Smooth muscle cell (in vitro differentiated cells): ENCODE results near the gene CCR6. TPM values are rescaled to one million over a fixed set of nuclear protein-coding genes. Genes with fewer than 3 reads are reported as not detected.

Experiments used
- DNase-seq: peaks from one replicate; lab custom pipeline; 2025; ENCODE audit not compliant: unreplicated experiment; lab: John Stamatoyannopoulos, UW
- H2AFZ ChIP-seq: fragments of 200-600 bp; sonication (generic); 2 replicates; pipeline ENCODE4 v1.6.0; 2016; ENCODE audit warnings: antibody characterized with exemption, low read depth, mild to moderate bottlenecking
- H3F3A ChIP-seq: fragments of 200-600 bp; sonication (generic); 2 replicates; pipeline ENCODE4 v1.6.0; 2017; ENCODE audit warnings: antibody characterized with exemption, low read depth
- H3K27ac ChIP-seq: fragments of 200-600 bp; sonication (generic); 2 replicates; pipeline ENCODE4 v1.5.1; 2016; ENCODE audit warnings: low read depth, mild to moderate bottlenecking
- H3K27me3 ChIP-seq: fragments of 200-600 bp; sonication (generic); 2 replicates; pipeline ENCODE4 v1.6.1; 2016; ENCODE audit warnings: low read depth, mild to moderate bottlenecking
- H3K36me3 ChIP-seq: fragments of 200-600 bp; sonication (generic); 2 replicates; pipeline ENCODE4 v1.5.1; 2016; ENCODE audit warnings: low read depth
- H3K4me1 ChIP-seq: fragments of 200-600 bp; sonication (generic); 2 replicates; pipeline ENCODE4 v1.5.1; 2016; ENCODE audit warnings: low read depth
- H3K4me2 ChIP-seq: fragments of 200-600 bp; sonication (generic); 2 replicates; pipeline ENCODE4 v1.6.0; 2016; ENCODE audit warnings: mild to moderate bottlenecking
- H3K4me3 ChIP-seq: fragments of 200-600 bp; sonication (generic); 2 replicates; pipeline ENCODE4 v1.5.1; 2016; ENCODE audit warnings: mild to moderate bottlenecking
- H3K79me2 ChIP-seq: fragments of 200-600 bp; sonication (generic); 2 replicates; pipeline ENCODE4 v1.6.0; 2016; ENCODE audit warnings: low read depth, mild to moderate bottlenecking
- H3K9ac ChIP-seq: fragments of 200-600 bp; sonication (generic); 2 replicates; pipeline ENCODE4 v1.6.0; 2016; ENCODE audit warnings: low read depth
- H3K9me3 ChIP-seq: fragments of 200-600 bp; sonication (generic); replicated peaks from 2 replicates; pipeline ENCODE4 v1.5.1; 2016; ENCODE audit warnings: low read depth
- H4K20me1 ChIP-seq: fragments of 200-600 bp; sonication (generic); 2 replicates; pipeline ENCODE4 v1.6.0; 2016; ENCODE audit warnings: low read depth
- CTCF ChIP-seq: fragments of 200-600 bp; sonication (generic); IDR thresholded peaks from 2 replicates; pipeline ENCODE4 v1.5.1; 2017; ENCODE audit warnings: borderline replicate concordance, mild to moderate bottlenecking, antibody characterized with exemption; ENCODE audit not compliant: insufficient read depth, poor library complexity, severe bottlenecking
- WGBS: methylation state at CpG from one replicate; pipeline ENCODE4 v1.1.7; 2016; ENCODE audit warnings: low lambda C conversion rate; 5-methylcytosine and 5-hydroxymethylcytosine counted together
- polyA plus RNA-seq: library from polyadenylated mRNA; unstranded; fragments of >200 nt; fragmentation: Nextera tagmentation; extraction: Ambion mirVana; gene quantifications from 2 replicates; pipeline ENCODE4 v1.2.1, GENCODE V29; 2016
- total RNA-seq: library from RNA; depleted of rRNA; stranded (reverse); fragments of >200 nt; gene quantifications from 2 replicates; pipeline ENCODE4 v1.2.3, GENCODE V29; 2014

Gene CCR6
- total and polyA plus RNA-seq, 2 experiments from 2014 or later: not detected

GRCh38 chr6:167157414-167157813 is 34.5 kb downstream of the CCR6 start:
- no peak overlapping the region for H3K27ac ChIP-seq
- no peaks in the 10 kb centered on the region for H3K9me3 ChIP-seq
- H3K9ac ChIP-seq: no peak overlapping the region
- H4K20me1 ChIP-seq: no peaks in the 10 kb centered on the region
- no peak for DNase-seq
- 96% methylated on average over 19 of the region's 19 CpGs for WGBS
- H3F3A ChIP-seq: no peaks in the 10 kb centered on the region
- no peaks in the 10 kb centered on the region for H3K79me2 ChIP-seq
- H3K4me1 ChIP-seq: no peaks in the 10 kb centered on the region
- no peak for TF ChIP-seq CTCF
- no peak overlapping the region for H3K4me3 ChIP-seq
- no peaks in the 10 kb centered on the region for H3K27me3 ChIP-seq
- H3K4me2 ChIP-seq: no peak overlapping the region
- H2AFZ ChIP-seq: no peak overlapping the region
- no peaks in the 10 kb centered on the region for H3K36me3 ChIP-seq

GRCh38 chr6:167157863-167158262 is 35.0 kb downstream of the CCR6 start, which contains the start of gene GPR31:
Gene GPR31 (minus strand): TSS chr6:167157980. CDS start chr6:167157831, 149 bp downstream.
- 89% methylated on average over 4 of the region's 4 CpGs for WGBS
- H3K4me1 ChIP-seq: no peaks in the 10 kb centered on the region
- no peak for DNase-seq
- no peak within 1 kb of the TSS for H2AFZ ChIP-seq
- H3K27ac ChIP-seq: no peak within 1 kb of the TSS
- H3F3A ChIP-seq: no peaks in the 10 kb centered on the region
- no peak for TF ChIP-seq CTCF
- no peaks in the 10 kb centered on the region for H3K36me3 ChIP-seq
- no peaks in the 10 kb centered on the region for H3K9me3 ChIP-seq
- H3K4me3 ChIP-seq: no peak within 1 kb of the TSS
- H3K79me2 ChIP-seq: no peaks in the 10 kb centered on the region
- no peaks in the 10 kb centered on the region for H4K20me1 ChIP-seq
- no peaks in the 10 kb centered on the region for H3K27me3 ChIP-seq
- H3K9ac ChIP-seq: no peak within 1 kb of the TSS
- no peak within 1 kb of the TSS for H3K4me2 ChIP-seq

GRCh38 chr6:167161851-167162467 is 39.1 kb downstream of the CCR6 start:
- 93% methylated on average over 5 of the region's 5 CpGs for WGBS
- Histone ChIP-seq H3K27ac (no peak overlapping the region), H3K27me3 (no peaks in the 10 kb centered on the region), H3K9me3 (no peaks in the 10 kb centered on the region), H3K36me3 (no peaks in the 10 kb centered on the region), H3K4me2 (no peak overlapping the region), H3K4me3 (no peak overlapping the region), H3K4me1 (no peaks in the 10 kb centered on the region), H3K9ac (no peak overlapping the region), H4K20me1 (no peaks in the 10 kb centered on the region), H2AFZ (no peak overlapping the region), H3K79me2 (no peaks in the 10 kb centered on the region), H3F3A (no peaks in the 10 kb centered on the region)
- TF ChIP-seq CTCF: no peak
- no peak for DNase-seq

- Histone ChIP-seq H3K9ac (no peak overlapping the region), H3K9me3 (no peaks in the 10 kb centered on the region), H2AFZ (no peak overlapping the region), H3K4me3 (no peak overlapping the region), H3F3A (no peaks in the 10 kb centered on the region), H3K27me3 (no peaks in the 10 kb centered on the region), H3K79me2 (no peaks in the 10 kb centered on the region), H4K20me1 (no peaks in the 10 kb centered on the region), H3K4me2 (no peak overlapping the region), H3K36me3 (no peaks in the 10 kb centered on the region), H3K4me1 (no peaks in the 10 kb centered on the region), H3K27ac (no peak overlapping the region)
- WGBS: 92% methylated on average over 12 of the region's 12 CpGs
- DNase-seq: no peak
- TF ChIP-seq CTCF: no peak
These were observed 39.7 kb downstream of the CCR6 start for GRCh38 chr6:167162591-167162990.
